ENCODE data around the gene PLP2.

GRCh38 chrX:49203536-49203935 lies 31.8 kb downstream of the PLP2 start:
- TF ChIP-seq L3MBTL2 (conservative IDR thresholded peaks at IDR 0.05), result no peak
- TF ChIP-seq, protein P1, sequence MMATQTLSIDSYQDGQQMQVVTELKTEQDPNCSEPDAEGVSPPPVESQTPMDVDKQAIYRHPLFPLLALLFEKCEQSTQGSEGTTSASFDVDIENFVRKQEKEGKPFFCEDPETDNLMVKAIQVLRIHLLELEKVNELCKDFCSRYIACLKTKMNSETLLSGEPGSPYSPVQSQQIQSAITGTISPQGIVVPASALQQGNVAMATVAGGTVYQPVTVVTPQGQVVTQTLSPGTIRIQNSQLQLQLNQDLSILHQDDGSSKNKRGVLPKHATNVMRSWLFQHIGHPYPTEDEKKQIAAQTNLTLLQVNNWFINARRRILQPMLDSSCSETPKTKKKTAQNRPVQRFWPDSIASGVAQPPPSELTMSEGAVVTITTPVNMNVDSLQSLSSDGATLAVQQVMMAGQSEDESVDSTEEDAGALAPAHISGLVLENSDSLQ (IDR thresholded peaks at IDR 0.05), result no peak
- TF ChIP-seq FOXM1 (IDR thresholded peaks at IDR 0.05; ENCODE audit: borderline replicate concordance), result no peak
- TF ChIP-seq SUZ12 (IDR thresholded peaks at IDR 0.05), result no peak
- no peak for TF ChIP-seq HDGF (IDR thresholded peaks at IDR 0.05; ENCODE audit: borderline replicate concordance)
- TF ChIP-seq FOXA1 (IDR thresholded peaks at IDR 0.05), result no peak
- TF ChIP-seq SP1 (IDR thresholded peaks at IDR 0.05), result no peak
- TF ChIP-seq FOXK2 (IDR thresholded peaks at IDR 0.05), result no peak
- TF ChIP-seq BHLHE40 (IDR thresholded peaks at IDR 0.05; ENCODE audit: borderline replicate concordance), result no peak
